ENCODE results near the gene FAM163A.
"Not testable (repeated sequence)": the region's sequence is repeated elsewhere in the genome, so short reads cannot be mapped to it uniquely, and the experiment has no call there.

Gene FAM163A

GRCh38 chr1:179742717-179743678 lies at the start of gene FAM163A:
FAM163A (plus strand) TSS chr1:179743291; CDS start chr1:179813098, 69,807 bp downstream.
- no peak for DNase-seq (ENCODE audit: low read depth in 2 of 2)

GRCh38 chr1:179694530-179694929 lies 48.6 kb upstream of the FAM163A start:
- DNase-seq (ENCODE audit: low read depth in 2 of 2), result not testable (repeated sequence)

- DNase-seq (ENCODE audit: low read depth in 2 of 2), result no peak
Measured at GRCh38 chr1:179702946-179703539, 40.0 kb upstream of the FAM163A start.

GRCh38 chr1:179706339-179706941 lies 36.7 kb upstream of the FAM163A start:
- peak; percentile 22 to 44 for DNase-seq (ENCODE audit: low read depth in 2 of 2)

- DNase-seq (ENCODE audit: low read depth in 2 of 2), result no peak
Measured at GRCh38 chr1:179707406-179707805, 35.7 kb upstream of the FAM163A start.

GRCh38 chr1:179708434-179709195 lies 34.5 kb upstream of the FAM163A start:
- no peak for DNase-seq (ENCODE audit: low read depth in 2 of 2)

GRCh38 chr1:179709841-179710329 lies 33.2 kb upstream of the FAM163A start:
- no peak for DNase-seq (ENCODE audit: low read depth in 2 of 2)

GRCh38 chr1:179714159-179714558 lies 28.9 kb upstream of the FAM163A start:
- no peak for DNase-seq (ENCODE audit: low read depth in 2 of 2)

- DNase-seq (ENCODE audit: low read depth in 2 of 2), result no peak
Measured at GRCh38 chr1:179714623-179715022, 28.5 kb upstream of the FAM163A start.

GRCh38 chr1:179719272-179719671 lies 23.8 kb upstream of the FAM163A start:
- no peak for DNase-seq (ENCODE audit: low read depth in 2 of 2)

- DNase-seq (ENCODE audit: low read depth in 2 of 2), result no peak
Measured at GRCh38 chr1:179728271-179728670, 14.8 kb upstream of the FAM163A start.

GRCh38 chr1:179729881-179730280 lies 13.2 kb upstream of the FAM163A start:
- no peak for DNase-seq (ENCODE audit: low read depth in 2 of 2)

- no peak for DNase-seq (ENCODE audit: low read depth in 2 of 2)
Measured at GRCh38 chr1:179731643-179732042, 11.4 kb upstream of the FAM163A start.

GRCh38 chr1:179742291-179742690 lies 800 bp upstream of the FAM163A start:
- no peak for DNase-seq (ENCODE audit: low read depth in 2 of 2)

- DNase-seq (ENCODE audit: low read depth in 2 of 2), result no peak
Measured at GRCh38 chr1:179743679-179744400, 749 bp downstream of the FAM163A start.

GRCh38 chr1:179744401-179745130 lies 1.5 kb downstream of the FAM163A start:
- DNase-seq (ENCODE audit: low read depth in 2 of 2), result no peak

GRCh38 chr1:179745131-179745611 lies 2.1 kb downstream of the FAM163A start:
- no peak for DNase-seq (ENCODE audit: low read depth in 2 of 2)

- DNase-seq (ENCODE audit: low read depth in 2 of 2), result no peak
Measured at GRCh38 chr1:179745743-179746142, 2.7 kb downstream of the FAM163A start.

- no peak for DNase-seq (ENCODE audit: low read depth in 2 of 2)
Measured at GRCh38 chr1:179747611-179748010, 4.5 kb downstream of the FAM163A start.

- DNase-seq (ENCODE audit: low read depth in 2 of 2), result no peak
Measured at GRCh38 chr1:179748772-179749171, 5.7 kb downstream of the FAM163A start.

Measured in stimulated activated CD4-positive, alpha-beta T cell treated with anti-CD3 and anti-CD28 coated beads, Interleukin-15, amount 100 ng/mL, for 48 hours (primary cell).